ENCODE measurements around the gene SLC25A26.

The SLC25A26 gene

GRCh38 chr3:66396888-66397287, 176.1 kb downstream of the SLC25A26 start:
- DNase-seq (ENCODE audit: low read depth), result no peak

GRCh38 chr3:66397745-66398144, 176.9 kb downstream of the SLC25A26 start:
- no peak for DNase-seq (ENCODE audit: low read depth)

GRCh38 chr3:66398228-66399025, 177.6 kb downstream of the SLC25A26 start:
- DNase-seq (ENCODE audit: low read depth), result no peak

- no peak for DNase-seq (ENCODE audit: low read depth)
Observed at GRCh38 chr3:66399529-66400232, 178.9 kb downstream of the SLC25A26 start.

- DNase-seq (ENCODE audit: low read depth), result no peak
Observed at GRCh38 chr3:66400411-66401156, 179.8 kb downstream of the SLC25A26 start.

- no peak for DNase-seq (ENCODE audit: low read depth)
Observed at GRCh38 chr3:66401157-66401550, 180.4 kb downstream of the SLC25A26 start.

GRCh38 chr3:66401675-66402491, 181.1 kb downstream of the SLC25A26 start:
- DNase-seq (ENCODE audit: low read depth), result no peak

GRCh38 chr3:66402596-66403290, 181.9 kb downstream of the SLC25A26 start:
- no peak for DNase-seq (ENCODE audit: low read depth)

- DNase-seq (ENCODE audit: low read depth), result no peak
Observed at GRCh38 chr3:66403323-66403990, 182.7 kb downstream of the SLC25A26 start.

GRCh38 chr3:66404197-66404596, 183.4 kb downstream of the SLC25A26 start:
- DNase-seq (ENCODE audit: low read depth), result no peak

GRCh38 chr3:66404903-66405700, 184.3 kb downstream of the SLC25A26 start:
- no peak for DNase-seq (ENCODE audit: low read depth)

- DNase-seq (ENCODE audit: low read depth), result peak; percentile 63
Observed at GRCh38 chr3:66405701-66406091, 184.9 kb downstream of the SLC25A26 start.

GRCh38 chr3:66406163-66406562, 185.4 kb downstream of the SLC25A26 start:
- no peak for DNase-seq (ENCODE audit: low read depth)

- DNase-seq (ENCODE audit: low read depth), result no peak
Observed at GRCh38 chr3:66406831-66407610, 186.2 kb downstream of the SLC25A26 start.

- DNase-seq (ENCODE audit: low read depth), result no peak
Observed at GRCh38 chr3:66407611-66408218, 186.9 kb downstream of the SLC25A26 start.

- DNase-seq (ENCODE audit: low read depth), result no peak
Observed at GRCh38 chr3:66409771-66410754, 189.3 kb downstream of the SLC25A26 start.

GRCh38 chr3:66410976-66411375, 190.2 kb downstream of the SLC25A26 start:
- DNase-seq (ENCODE audit: low read depth), result no peak
